OCI-LY7 (cell line): ENCODE results near the gene MYH6.

Source experiments
- CTCF ChIP-seq: fragments of 200-600 bp; sonication (generic); conservative IDR thresholded peaks from 2 replicates; pipeline ENCODE4 v1.5.1; 2014; ENCODE audit warnings: mild to moderate bottlenecking, antibody characterized with exemption, low read length, moderate library complexity, mixed read lengths
- EZH2phosphoT487 ChIP-seq: fragments of 200-600 bp; sonication (generic); IDR thresholded peaks from 2 replicates; pipeline ENCODE4 v1.6.1; 2018; ENCODE audit warnings: low read depth, borderline replicate concordance, mild to moderate bottlenecking, mixed run types, antibody characterized with exemption, low read length, moderate library complexity, mixed read lengths

- TF ChIP-seq CTCF (no peak), EZH2phosphoT487 (no peak)
Measured at GRCh38 chr14:23365036-23365731, 42.9 kb downstream of the MYH6 start, which contains the start of gene EFS.
